ACC112 (cell line): ENCODE measurements around the gene IRS2.
"Not testable (repeated sequence)": the region's sequence is repeated elsewhere in the genome, so short reads cannot be mapped to it uniquely, and the experiment has no call there.

Source experiments
- H2AFZ ChIP-seq: fragments of 200-600 bp; sonication (generic); one replicate; pipeline ENCODE4 v1.6.0; 2017; ENCODE audit warnings: antibody characterized with exemption, low read length; ENCODE audit not compliant: unreplicated experiment
- H3K27ac ChIP-seq: fragments of 200-600 bp; sonication (generic); 2 replicates; pipeline ENCODE4 v1.5.1; 2014; ENCODE audit warnings: low read depth, mild to moderate bottlenecking, antibody characterized with exemption, low read length, moderate library complexity
- H3K27me3 ChIP-seq: fragments of 200-600 bp; sonication (generic); 2 replicates; pipeline ENCODE4 v1.6.1; 2014; ENCODE audit warnings: mild to moderate bottlenecking, antibody characterized with exemption, low read length, moderate library complexity, mixed read lengths; ENCODE audit not compliant: insufficient read depth
- H3K36me3 ChIP-seq: fragments of 200-600 bp; sonication (generic); 2 replicates; pipeline ENCODE4 v1.6.1; 2016; ENCODE audit warnings: mild to moderate bottlenecking, antibody characterized with exemption, low read length, moderate library complexity, mixed read lengths; ENCODE audit not compliant: insufficient read depth
- H3K4me1 ChIP-seq: fragments of 200-600 bp; sonication (generic); one replicate; pipeline ENCODE4 v1.6.1; 2016; ENCODE audit warnings: low read length, mixed read lengths; ENCODE audit not compliant: insufficient read depth, unreplicated experiment, control insufficient read depth
- H3K4me3 ChIP-seq: fragments of 200-600 bp; sonication (generic); 2 replicates; pipeline ENCODE4 v1.5.1; 2014; ENCODE audit warnings: mild to moderate bottlenecking, low read depth, low read length
- H3K79me2 ChIP-seq: fragments of 200-600 bp; sonication (generic); one replicate; pipeline ENCODE4 v1.6.0; 2016; ENCODE audit warnings: low read length; ENCODE audit not compliant: control insufficient read depth, unreplicated experiment, insufficient read depth

The IRS2 gene

GRCh38 chr13:109741966-109742365 lies 44.4 kb downstream of the IRS2 start:
- no peaks in the 10 kb centered on the region for H3K27me3 ChIP-seq
- H2AFZ ChIP-seq = no peak overlapping the region
- H3K4me1 ChIP-seq = peaks cover 12% of the 10 kb centered on the region
- H3K27ac ChIP-seq = no peak overlapping the region
- H3K4me3 ChIP-seq = no peak overlapping the region
- H3K36me3 ChIP-seq = no peaks in the 10 kb centered on the region
- no peaks in the 10 kb centered on the region for H3K79me2 ChIP-seq

- Histone ChIP-seq H3K27me3 (no peaks in the 10 kb centered on the region), H3K4me3 (no peak overlapping the region), H2AFZ (no peak overlapping the region), H3K4me1 (peaks cover 12% of the 10 kb centered on the region), H3K36me3 (no peaks in the 10 kb centered on the region), H3K27ac (no peak overlapping the region), H3K79me2 (no peaks in the 10 kb centered on the region)
Measured at GRCh38 chr13:109740721-109741120, 45.7 kb downstream of the IRS2 start.

DNA sequence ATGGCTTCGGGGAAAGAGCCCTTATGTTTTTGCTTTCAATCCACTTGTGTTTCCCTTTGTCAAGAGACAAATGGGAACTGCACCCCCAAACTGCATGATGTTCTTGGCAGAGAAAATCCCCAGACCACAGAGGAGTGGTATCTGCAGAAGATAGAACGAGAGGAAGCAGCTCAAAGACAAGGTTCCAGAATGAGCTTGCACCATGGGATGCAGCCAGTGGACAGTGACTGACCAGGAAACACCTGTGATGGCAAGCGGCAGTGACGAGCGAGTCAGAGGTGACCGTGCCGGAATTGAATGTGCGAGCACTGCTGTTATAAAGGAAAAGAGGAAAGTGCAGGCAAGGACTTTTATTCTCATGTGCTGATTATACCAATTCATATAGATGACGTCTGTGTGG lies 46.3 kb downstream of the IRS2 start:
- peaks cover 12% of the 10 kb centered on the region for H3K4me1 ChIP-seq
- no peaks in the 10 kb centered on the region for H3K27me3 ChIP-seq
- no peak overlapping the region for H2AFZ ChIP-seq
- no peaks in the 10 kb centered on the region for H3K79me2 ChIP-seq
- no peaks in the 10 kb centered on the region for H3K36me3 ChIP-seq
- no peak overlapping the region for H3K4me3 ChIP-seq
- no peak overlapping the region for H3K27ac ChIP-seq

GRCh38 chr13:109738298-109738746 lies 48.1 kb downstream of the IRS2 start:
- Histone ChIP-seq H3K27me3 (no peaks in the 10 kb centered on the region), H2AFZ (no peak overlapping the region), H3K27ac (no peak overlapping the region), H3K4me3 (no peak overlapping the region), H3K36me3 (no peaks in the 10 kb centered on the region), H3K4me1 (no peaks in the 10 kb centered on the region), H3K79me2 (no peaks in the 10 kb centered on the region)

DNA sequence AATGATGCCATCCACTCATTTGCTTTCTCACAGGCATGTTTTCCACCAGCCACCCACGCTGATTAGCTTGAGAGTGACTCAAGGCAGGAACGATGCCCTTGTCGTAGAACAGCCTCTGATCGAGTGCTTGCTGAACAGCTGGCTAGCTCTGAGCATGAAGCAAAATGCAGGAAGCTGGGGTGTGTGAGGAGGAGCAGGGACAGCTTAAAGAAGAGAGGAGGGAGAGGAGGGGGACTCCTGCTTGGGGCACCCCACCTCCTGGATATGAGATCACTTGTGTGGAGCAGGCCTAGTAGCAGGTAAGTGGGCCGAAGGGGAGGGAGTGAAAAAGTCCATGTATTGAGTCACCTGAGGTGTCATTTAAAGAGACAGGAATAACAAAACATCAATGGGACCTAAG lies 48.8 kb downstream of the IRS2 start:
- Histone ChIP-seq H3K79me2 (no peaks in the 10 kb centered on the region), H3K27ac (no peak overlapping the region), H3K4me3 (no peak overlapping the region), H3K4me1 (no peaks in the 10 kb centered on the region), H3K27me3 (no peaks in the 10 kb centered on the region), H2AFZ (no peak overlapping the region), H3K36me3 (no peaks in the 10 kb centered on the region)

DNA sequence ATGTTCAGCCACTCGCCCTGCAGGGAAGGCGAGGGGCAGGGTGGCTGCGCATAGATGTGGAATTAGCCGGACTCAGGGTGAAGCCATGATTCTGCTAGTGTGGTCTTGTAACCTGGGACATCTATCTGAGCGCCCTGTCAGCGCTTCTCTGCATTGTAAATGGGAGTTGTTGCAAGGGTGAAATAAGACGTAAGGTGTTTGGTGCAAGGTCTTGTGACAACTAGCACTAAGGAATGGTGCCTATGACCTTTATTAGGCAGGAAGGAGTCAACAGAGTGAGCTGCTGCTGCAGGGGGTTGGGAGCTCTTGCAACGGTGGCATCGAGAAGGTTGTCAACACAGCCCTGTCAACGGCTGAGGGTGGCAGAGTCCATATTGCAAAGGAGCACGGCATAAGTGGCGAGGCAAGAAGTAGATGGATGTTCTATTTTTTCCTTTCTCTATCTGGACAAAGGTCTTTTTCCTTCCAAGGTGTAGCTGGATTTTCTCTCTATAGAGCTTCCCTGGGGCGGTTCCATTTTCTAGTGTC lies 49.3 kb downstream of the IRS2 start:
- Histone ChIP-seq H2AFZ (no peak overlapping the region), H3K36me3 (no peaks in the 10 kb centered on the region), H3K79me2 (no peaks in the 10 kb centered on the region), H3K4me1 (no peaks in the 10 kb centered on the region), H3K27ac (no peak overlapping the region), H3K4me3 (no peak overlapping the region), H3K27me3 (no peaks in the 10 kb centered on the region)

DNA sequence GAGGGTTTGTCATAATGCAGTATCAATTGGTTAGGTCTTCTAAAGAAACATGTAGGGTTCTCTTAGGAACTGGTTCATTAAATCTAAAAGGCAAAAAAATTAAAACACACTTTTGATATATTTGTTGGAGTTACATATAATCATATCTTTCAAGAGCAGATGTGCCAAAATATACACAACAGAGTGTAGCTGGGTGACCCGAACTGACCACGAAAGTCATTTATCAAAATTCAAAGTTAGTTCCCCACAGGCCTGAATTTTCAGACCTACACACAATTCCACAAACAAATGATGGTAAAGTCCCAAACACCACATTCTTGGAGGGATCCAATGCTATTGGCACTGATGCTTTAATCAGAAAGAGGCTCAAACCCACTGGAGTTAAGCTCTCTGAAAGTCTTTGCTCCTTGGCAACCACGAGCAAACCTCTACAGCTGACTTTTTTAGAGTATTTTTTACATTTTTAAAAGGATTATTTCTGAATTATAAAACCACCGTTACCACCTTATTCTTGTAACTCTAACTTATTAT lies 50.9 kb downstream of the IRS2 start:
- Histone ChIP-seq H2AFZ (no peak overlapping the region), H3K4me1 (no peaks in the 10 kb centered on the region), H3K27ac (no peak overlapping the region), H3K79me2 (no peaks in the 10 kb centered on the region), H3K27me3 (no peaks in the 10 kb centered on the region), H3K36me3 (no peaks in the 10 kb centered on the region), H3K4me3 (no peak overlapping the region)

DNA sequence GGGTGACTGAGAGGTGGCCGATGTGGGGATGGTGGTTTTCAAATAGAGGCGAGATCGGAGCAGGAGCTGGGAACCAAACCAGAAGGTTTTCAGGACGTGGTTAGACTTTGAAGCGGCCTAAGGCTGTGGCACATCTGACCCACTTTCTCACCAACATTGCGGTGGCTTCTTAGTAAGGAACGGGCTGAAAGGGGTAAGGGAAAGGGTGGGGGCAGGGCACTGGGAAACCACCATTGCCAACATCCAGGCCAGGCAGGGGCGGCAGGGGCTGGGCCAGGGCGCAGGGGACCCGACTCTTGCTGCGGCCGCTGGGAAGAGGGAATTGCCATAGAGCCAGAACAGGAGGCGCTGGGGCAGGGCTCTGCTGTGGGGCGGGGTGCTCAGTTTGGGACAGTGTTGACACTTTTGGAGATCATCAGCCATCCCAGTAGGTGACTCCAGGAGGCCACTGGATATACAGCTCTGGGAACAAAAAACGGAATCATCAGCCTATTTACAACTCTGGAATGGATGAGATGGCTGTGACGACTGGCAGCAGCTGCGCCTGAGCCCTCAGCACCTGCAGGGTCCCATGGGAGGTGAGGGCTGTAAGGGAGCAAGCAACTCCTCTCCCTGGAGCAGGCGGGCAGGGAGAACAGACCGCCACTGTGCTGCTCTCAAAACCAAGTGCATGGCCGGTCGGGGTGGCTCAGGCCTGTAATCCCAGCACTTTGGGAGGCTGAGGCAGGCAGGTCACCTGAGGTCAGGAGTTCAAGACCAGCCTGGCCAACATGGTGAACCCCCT lies 52.2 kb downstream of the IRS2 start:
- H3K4me3 ChIP-seq = no peak overlapping the region
- no peaks in the 10 kb centered on the region for H3K79me2 ChIP-seq
- peaks cover 5% of the 10 kb centered on the region; the same call in 1 of the 2 replicates for H3K27me3 ChIP-seq
- H3K4me1 ChIP-seq = no peaks in the 10 kb centered on the region
- H2AFZ ChIP-seq = no peak overlapping the region
- H3K36me3 ChIP-seq = no peaks in the 10 kb centered on the region
- H3K27ac ChIP-seq = no peak overlapping the region

DNA sequence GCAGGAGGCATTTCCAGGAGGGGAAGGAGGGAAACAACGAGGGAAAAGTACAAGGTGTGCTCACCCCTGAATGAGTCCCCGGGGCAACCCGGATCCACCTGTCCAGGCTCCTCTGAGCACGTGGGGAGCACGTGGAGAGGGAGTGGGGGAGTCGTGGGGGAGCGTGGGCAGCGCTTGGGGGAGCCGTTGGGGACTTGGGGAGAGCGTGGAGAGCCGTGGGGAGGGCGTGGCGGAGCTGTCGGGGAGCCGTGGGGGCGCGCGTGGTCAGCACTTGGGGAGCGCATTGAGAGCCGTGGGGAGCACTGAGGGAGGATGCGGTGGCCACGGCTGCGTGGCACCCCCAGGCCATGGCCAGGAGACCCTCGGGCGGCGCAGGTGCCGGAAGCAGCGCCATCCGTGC lies 52.8 kb downstream of the IRS2 start:
- no peak overlapping the region for H2AFZ ChIP-seq
- no peaks in the 10 kb centered on the region for H3K4me1 ChIP-seq
- no peak overlapping the region for H3K27ac ChIP-seq
- H3K36me3 ChIP-seq = no peaks in the 10 kb centered on the region
- no peak overlapping the region for H3K4me3 ChIP-seq
- no peaks in the 10 kb centered on the region for H3K79me2 ChIP-seq
- H3K27me3 ChIP-seq = peaks cover 8% of the 10 kb centered on the region

GRCh38 chr13:109732470-109733170 lies 53.8 kb downstream of the IRS2 start:
- not testable (repeated sequence) for H3K27ac ChIP-seq, H3K36me3 ChIP-seq, H3K4me3 ChIP-seq, H3K79me2 ChIP-seq, H2AFZ ChIP-seq, H3K4me1 ChIP-seq, H3K27me3 ChIP-seq
